ENCODE data around the gene ABR. TPM values are rescaled to one million over a fixed set of nuclear protein-coding genes. Genes with fewer than 3 reads are reported as not detected.

ABR gene
- total and polyA plus RNA-seq, 2 of the 13 experiments (the other 11 are each of a cell fraction or from before 2014, with no cell fraction given): 12.4 to 40.4 TPM

DNA sequence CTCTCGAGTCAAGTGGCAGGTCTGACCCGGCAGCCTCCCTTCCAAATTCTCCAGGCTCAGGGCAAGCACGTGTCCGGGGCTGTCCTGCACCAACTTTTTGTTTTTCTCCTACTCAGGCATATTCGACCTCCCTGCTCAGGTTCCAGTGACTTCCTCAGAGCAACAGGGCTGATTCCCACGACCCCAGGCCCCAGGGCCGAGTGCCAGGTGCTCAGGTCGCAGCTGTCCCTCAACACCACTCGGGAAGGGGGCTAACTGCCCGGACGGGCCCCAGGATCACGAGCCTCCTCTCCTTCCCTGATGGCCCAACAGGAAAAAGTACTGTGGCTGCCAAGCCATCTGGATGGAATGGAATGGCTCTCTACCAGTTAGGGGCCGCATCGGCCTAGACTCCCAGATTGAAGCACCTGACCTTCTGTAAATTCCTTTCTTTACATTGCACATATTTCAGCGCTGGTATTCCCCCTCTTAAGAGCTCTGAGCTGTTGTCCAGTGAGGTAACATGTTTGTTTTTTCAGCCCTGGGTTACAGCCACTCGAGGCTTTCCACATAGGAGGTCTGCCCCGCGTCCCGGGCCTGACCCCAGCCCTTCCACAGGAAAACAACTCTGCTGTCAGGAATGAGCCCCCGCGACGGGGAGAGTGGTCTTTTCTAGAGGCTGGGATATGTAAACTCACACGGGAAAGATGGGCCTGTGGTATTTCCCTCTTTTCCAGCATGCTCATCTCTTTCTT, 225.2 kb downstream of the ABR start (continued):
- TF ChIP-seq, protein P1, sequence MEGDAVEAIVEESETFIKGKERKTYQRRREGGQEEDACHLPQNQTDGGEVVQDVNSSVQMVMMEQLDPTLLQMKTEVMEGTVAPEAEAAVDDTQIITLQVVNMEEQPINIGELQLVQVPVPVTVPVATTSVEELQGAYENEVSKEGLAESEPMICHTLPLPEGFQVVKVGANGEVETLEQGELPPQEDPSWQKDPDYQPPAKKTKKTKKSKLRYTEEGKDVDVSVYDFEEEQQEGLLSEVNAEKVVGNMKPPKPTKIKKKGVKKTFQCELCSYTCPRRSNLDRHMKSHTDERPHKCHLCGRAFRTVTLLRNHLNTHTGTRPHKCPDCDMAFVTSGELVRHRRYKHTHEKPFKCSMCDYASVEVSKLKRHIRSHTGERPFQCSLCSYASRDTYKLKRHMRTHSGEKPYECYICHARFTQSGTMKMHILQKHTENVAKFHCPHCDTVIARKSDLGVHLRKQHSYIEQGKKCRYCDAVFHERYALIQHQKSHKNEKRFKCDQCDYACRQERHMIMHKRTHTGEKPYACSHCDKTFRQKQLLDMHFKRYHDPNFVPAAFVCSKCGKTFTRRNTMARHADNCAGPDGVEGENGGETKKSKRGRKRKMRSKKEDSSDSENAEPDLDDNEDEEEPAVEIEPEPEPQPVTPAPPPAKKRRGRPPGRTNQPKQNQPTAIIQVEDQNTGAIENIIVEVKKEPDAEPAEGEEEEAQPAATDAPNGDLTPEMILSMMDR (CRISPR knock-in tag; IDR thresholded peaks at IDR 0.05): no peak
- TF ChIP-seq SUZ12 (IDR thresholded peaks at IDR 0.05; ENCODE audit: low read depth, low read length) (no peak), MAFG (CRISPR knock-in tag; IDR thresholded peaks at IDR 0.05) (no peak), KMT2A (CRISPR knock-in tag; IDR thresholded peaks at IDR 0.05) (0 out of 2 replicates have a peak, but pooled peaks have one; percentile 21), GATAD2A (CRISPR knock-in tag; IDR thresholded peaks at IDR 0.05) (peak; percentile 80), ZBTB7B (CRISPR knock-in tag; IDR thresholded peaks at IDR 0.05) (peak; percentile 54; the same call in 1 of the 2 replicates), ZNF501 (CRISPR knock-in tag; IDR thresholded peaks at IDR 0.05) (no peak; the same call in 1 of the 2 replicates), RCOR2 (CRISPR knock-in tag; IDR thresholded peaks at IDR 0.05) (0 out of 2 replicates have a peak, but pooled peaks have one; percentile 21), SMAD3 (CRISPR knock-in tag; IDR thresholded peaks at IDR 0.05) (no peak), POLR2AphosphoS5 (IDR thresholded peaks at IDR 0.05; ENCODE audit: low read depth, low read length) (no peak), ZNF124 (CRISPR knock-in tag; IDR thresholded peaks at IDR 0.05) (no peak), ZNF282 (IDR thresholded peaks at IDR 0.05; ENCODE audit: partially characterized antibody) (no peak), ZNF570 (CRISPR knock-in tag; IDR thresholded peaks at IDR 0.05; ENCODE audit: borderline replicate concordance) (no peak), ZNF558 (CRISPR knock-in tag; IDR thresholded peaks at IDR 0.05; ENCODE audit: borderline replicate concordance) (no peak), EP300 (IDR thresholded peaks at IDR 0.05; ENCODE audit: low read depth in 2 of 2, low read length in 2 of 2) (0 out of 4 replicates have a peak, but pooled peaks of 1 of the 2 experiments have one; percentile 32), EP300 (CRISPR knock-in tag; IDR thresholded peaks at IDR 0.05; ENCODE audit: borderline replicate concordance) (peak; percentile 20; the same call in 1 of the 2 replicates), ZC3H4 (CRISPR knock-in tag; IDR thresholded peaks at IDR 0.05; ENCODE audit: borderline replicate concordance) (no peak), SP140L (CRISPR knock-in tag; IDR thresholded peaks at IDR 0.05; ENCODE audit: borderline replicate concordance) (no peak), FOXA3 (CRISPR knock-in tag; IDR thresholded peaks at IDR 0.05) (peak; percentile 81), ZNF790 (CRISPR knock-in tag; IDR thresholded peaks at IDR 0.05; ENCODE audit: borderline replicate concordance) (no peak), ZNF550 (CRISPR knock-in tag; IDR thresholded peaks at IDR 0.05; ENCODE audit: borderline replicate concordance) (no peak), EHMT2 (IDR thresholded peaks at IDR 0.05; ENCODE audit: borderline replicate concordance, low read depth, low read length) (no peak), ZNF256 (CRISPR knock-in tag; conservative IDR thresholded peaks at IDR 0.05) (no peak)
- TF ChIP-seq, protein P2, sequence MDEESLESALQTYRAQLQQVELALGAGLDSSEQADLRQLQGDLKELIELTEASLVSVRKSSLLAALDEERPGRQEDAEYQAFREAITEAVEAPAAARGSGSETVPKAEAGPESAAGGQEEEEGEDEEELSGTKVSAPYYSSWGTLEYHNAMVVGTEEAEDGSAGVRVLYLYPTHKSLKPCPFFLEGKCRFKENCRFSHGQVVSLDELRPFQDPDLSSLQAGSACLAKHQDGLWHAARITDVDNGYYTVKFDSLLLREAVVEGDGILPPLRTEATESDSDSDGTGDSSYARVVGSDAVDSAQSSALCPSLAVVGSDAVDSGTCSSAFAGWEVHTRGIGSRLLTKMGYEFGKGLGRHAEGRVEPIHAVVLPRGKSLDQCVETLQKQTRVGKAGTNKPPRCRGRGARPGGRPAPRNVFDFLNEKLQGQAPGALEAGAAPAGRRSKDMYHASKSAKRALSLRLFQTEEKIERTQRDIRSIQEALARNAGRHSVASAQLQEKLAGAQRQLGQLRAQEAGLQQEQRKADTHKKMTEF (CRISPR knock-in tag; IDR thresholded peaks at IDR 0.05): 0 out of 2 replicates have a peak, but pooled peaks have one; percentile 35
- TF ChIP-seq, protein P3, sequence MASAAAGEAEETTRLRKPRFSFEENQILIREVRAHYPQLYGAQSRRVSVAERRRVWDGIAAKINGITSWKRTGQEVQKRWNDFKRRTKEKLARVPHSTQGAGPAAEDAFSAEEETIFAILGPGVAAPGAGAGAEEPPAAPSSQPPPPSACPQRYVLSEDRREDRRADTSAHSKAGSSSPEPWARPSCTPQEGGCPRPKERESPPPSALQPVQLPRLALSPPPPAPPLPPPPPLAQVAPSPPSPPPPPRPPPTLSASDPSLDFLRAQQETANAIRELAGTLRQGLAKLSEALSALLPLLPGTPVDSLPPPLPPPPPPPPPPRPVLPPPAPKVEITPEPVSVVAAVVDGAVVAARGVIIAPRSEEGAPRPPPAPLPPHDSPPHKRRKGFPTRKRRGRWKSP (CRISPR knock-in tag; IDR thresholded peaks at IDR 0.05): no peak
- TF ChIP-seq, protein P4, sequence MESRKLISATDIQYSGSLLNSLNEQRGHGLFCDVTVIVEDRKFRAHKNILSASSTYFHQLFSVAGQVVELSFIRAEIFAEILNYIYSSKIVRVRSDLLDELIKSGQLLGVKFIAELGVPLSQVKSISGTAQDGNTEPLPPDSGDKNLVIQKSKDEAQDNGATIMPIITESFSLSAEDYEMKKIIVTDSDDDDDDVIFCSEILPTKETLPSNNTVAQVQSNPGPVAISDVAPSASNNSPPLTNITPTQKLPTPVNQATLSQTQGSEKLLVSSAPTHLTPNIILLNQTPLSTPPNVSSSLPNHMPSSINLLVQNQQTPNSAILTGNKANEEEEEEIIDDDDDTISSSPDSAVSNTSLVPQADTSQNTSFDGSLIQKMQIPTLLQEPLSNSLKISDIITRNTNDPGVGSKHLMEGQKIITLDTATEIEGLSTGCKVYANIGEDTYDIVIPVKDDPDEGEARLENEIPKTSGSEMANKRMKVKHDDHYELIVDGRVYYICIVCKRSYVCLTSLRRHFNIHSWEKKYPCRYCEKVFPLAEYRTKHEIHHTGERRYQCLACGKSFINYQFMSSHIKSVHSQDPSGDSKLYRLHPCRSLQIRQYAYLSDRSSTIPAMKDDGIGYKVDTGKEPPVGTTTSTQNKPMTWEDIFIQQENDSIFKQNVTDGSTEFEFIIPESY (CRISPR knock-in tag; IDR thresholded peaks at IDR 0.05): peak; percentile 18; the same call in 1 of the 2 replicates
